Skin epidermis (tissue), 12 donors: ENCODE data around the gene CHCHD1.

Source experiments
- H3K27ac ChIP-seq, 21 experiments: fragments of 200-600 bp; sonication (generic) in 11 of 21; one replicate each; pipeline ENCODE4 v1.5.0; 2020; ENCODE audit warnings: mild to moderate bottlenecking in 3 of 21, inconsistent platforms in 2 of 21, moderate library complexity in 2 of 21
- H3K4me3 ChIP-seq, 7 experiments: fragments of 200-600 bp; sonication (generic) in 2 of 7; one replicate each; pipeline ENCODE4 v1.5.0; 2020; ENCODE audit warnings: inconsistent platforms in 2 of 7, mild to moderate bottlenecking in 2 of 7, moderate library complexity in 1 of 7

Gene CHCHD1

GRCh38 chr10:73763343-73763742 is 18.5 kb upstream of the CHCHD1 start:
- H3K27ac ChIP-seq, result no peak overlapping the region
- no peak overlapping the region for H3K4me3 ChIP-seq

- no peak overlapping the region for H3K4me3 ChIP-seq
- no peak overlapping the region for H3K27ac ChIP-seq
These were observed 16.8 kb upstream of the CHCHD1 start for GRCh38 chr10:73765066-73765465.

- Histone ChIP-seq H3K27ac (no peak overlapping the region), H3K4me3 (no peak overlapping the region)
These were observed 13.0 kb upstream of the CHCHD1 start for GRCh38 chr10:73768881-73769280.

- H3K27ac ChIP-seq, result no peak overlapping the region
- H3K4me3 ChIP-seq, result no peak overlapping the region
These were observed 12.5 kb upstream of the CHCHD1 start for GRCh38 chr10:73769396-73769795.

GRCh38 chr10:73771722-73772280 is 10.0 kb upstream of the CHCHD1 start:
- peak overlapping the region; percentile 83 to 100 (median 96) for H3K27ac ChIP-seq
- H3K4me3 ChIP-seq, result peak overlapping the region; percentile 63 to 93 (median 77)

GRCh38 chr10:73772281-73773151 is 9.3 kb upstream of the CHCHD1 start:
- Histone ChIP-seq H3K27ac (peak overlapping the region; percentile 83 to 100 (median 96)), H3K4me3 (peak overlapping the region; percentile 63 to 93 (median 77))

- H3K4me3 ChIP-seq, result peak overlapping the region; percentile 63 to 93 (median 77)
- peak overlapping the region; percentile 83 to 100 (median 96) for H3K27ac ChIP-seq
These were observed 8.5 kb upstream of the CHCHD1 start for GRCh38 chr10:73773152-73773879.

GRCh38 chr10:73774637-73775036 is 7.2 kb upstream of the CHCHD1 start:
- Histone ChIP-seq H3K27ac (peak overlapping the region in 2 of 21 experiments; percentile 52 to 63), H3K4me3 (peak overlapping the region in 5 of 7 experiments; percentile 67 to 93 (median 78))

GRCh38 chr10:73779018-73779417 is 2.8 kb upstream of the CHCHD1 start:
- Histone ChIP-seq H3K27ac (no peak overlapping the region), H3K4me3 (no peak overlapping the region)

GRCh38 chr10:73779539-73780197 is 2.2 kb upstream of the CHCHD1 start:
- H3K4me3 ChIP-seq, result no peak overlapping the region
- H3K27ac ChIP-seq, result peak overlapping the region in 1 of 21 experiments; percentile 16

- Histone ChIP-seq H3K4me3 (peak overlapping the region in 1 of 7 experiments; percentile 78), H3K27ac (peak overlapping the region in 3 of 21 experiments; percentile 16 to 96 (median 92))
These were observed 1.5 kb upstream of the CHCHD1 start for GRCh38 chr10:73780301-73780700.

GRCh38 chr10:73780966-73781365 is 882 bp upstream of the CHCHD1 start:
- Histone ChIP-seq H3K4me3 (peak overlapping the region; percentile 65 to 88 (median 74)), H3K27ac (peak overlapping the region in 20 of 21 experiments; percentile 72 to 98 (median 92))

GRCh38 chr10:73781548-73781878 is 335 bp upstream of the CHCHD1 start:
- H3K4me3 ChIP-seq, result peak overlapping the region; percentile 65 to 88 (median 74)
- H3K27ac ChIP-seq, result peak overlapping the region in 20 of 21 experiments; percentile 72 to 98 (median 92)

- Histone ChIP-seq H3K27ac (peak overlapping the region in 16 of 21 experiments; percentile 72 to 98 (median 92)), H3K4me3 (peak overlapping the region; percentile 65 to 88 (median 74))
These were observed 869 bp downstream of the CHCHD1 start for GRCh38 chr10:73782749-73783085.

GRCh38 chr10:73785211-73785720 is 3.4 kb downstream of the CHCHD1 start, which contains the start of gene ZSWIM8:
TSS of gene ZSWIM8 (plus strand) at chr10:73785606. CDS start at chr10:73785879, 273 bp downstream.
- H3K4me3 ChIP-seq, result peak within 1 kb of the TSS; percentile 70 to 99 (median 89)

GRCh38 chr10:73785721-73786511 is 4.1 kb downstream of the CHCHD1 start:
- Histone ChIP-seq H3K4me3 (peak overlapping the region; percentile 70 to 99 (median 89)), H3K27ac (peak overlapping the region; percentile 86 to 98 (median 92))

More at GRCh38 chr10:73785211-73785720, 3.4 kb downstream of the CHCHD1 start, which contains the start of gene ZSWIM8:
- H3K27ac ChIP-seq, result peak within 1 kb of the TSS; percentile 86 to 98 (median 92)

- H3K27ac ChIP-seq, result peak overlapping the region in 18 of 21 experiments; percentile 86 to 98 (median 92)
- H3K4me3 ChIP-seq, result peak overlapping the region; percentile 70 to 99 (median 89)
These were observed 4.7 kb downstream of the CHCHD1 start for GRCh38 chr10:73786512-73786885.

GRCh38 chr10:73787031-73787800 is 5.4 kb downstream of the CHCHD1 start:
- Histone ChIP-seq H3K27ac (peak overlapping the region in 4 of 21 experiments; percentile 89 to 97 (median 92)), H3K4me3 (peak overlapping the region in 4 of 7 experiments; percentile 70 to 99 (median 88))
